Neuronal stem cell (in vitro differentiated cells): ENCODE data around the gene CCNI.

Source experiments
- DNase-seq: peaks from one replicate; pipeline ENCODE4 v3.0.0-alpha.2; 2013; ENCODE audit warnings: low spot score
- H2AFZ ChIP-seq: one replicate; pipeline ENCODE4 v1.6.1; 2013; ENCODE audit warnings: mild to moderate bottlenecking, low read length, inconsistent platforms
- H2AK5ac ChIP-seq: 2 replicates; pipeline ENCODE4 v1.6.1; 2013; ENCODE audit warnings: low read depth, mild to moderate bottlenecking, inconsistent platforms, low read length, moderate library complexity, mixed read lengths
- H2BK120ac ChIP-seq: 2 replicates; pipeline ENCODE4 v1.6.1; 2013; ENCODE audit warnings: low read depth, mild to moderate bottlenecking, inconsistent platforms, low read length, moderate library complexity, mixed read lengths
- H2BK12ac ChIP-seq: one replicate; pipeline ENCODE4 v1.6.1; 2013; ENCODE audit warnings: low read length, inconsistent platforms
- H2BK15ac ChIP-seq: 2 replicates; pipeline ENCODE4 v1.6.1; 2013; ENCODE audit warnings: mild to moderate bottlenecking, low read length, inconsistent platforms, mixed read lengths
- H2BK5ac ChIP-seq: one replicate; pipeline ENCODE4 v1.6.1; 2013; ENCODE audit warnings: inconsistent platforms, mild to moderate bottlenecking, low read length, moderate library complexity
- H3K14ac ChIP-seq: one replicate; pipeline ENCODE4 v1.6.1; 2013; ENCODE audit warnings: low read length, inconsistent platforms
- H3K18ac ChIP-seq: 2 replicates; pipeline ENCODE4 v1.6.1; 2013; ENCODE audit warnings: low read length, inconsistent platforms
- H3K23ac ChIP-seq: 2 replicates; pipeline ENCODE4 v1.6.1; 2013; ENCODE audit warnings: low read depth, mild to moderate bottlenecking, mixed read lengths, low read length, inconsistent platforms; ENCODE audit not compliant: poor library complexity
- H3K27ac ChIP-seq: replicated peaks from 3 replicates; pipeline ENCODE4 v1.5.1; 2013; ENCODE audit warnings: low read length, inconsistent platforms
- H3K27me3 ChIP-seq, 3 experiments: 2 replicates each; pipeline ENCODE4 v1.6.1; 2013; ENCODE audit warnings: low read length in 3 of 3, mild to moderate bottlenecking in 2 of 3, inconsistent platforms in 1 of 3, low read depth in 1 of 3, mixed read lengths in 1 of 3, moderate library complexity in 1 of 3; ENCODE audit not compliant: control insufficient read depth in 3 of 3, insufficient read depth in 3 of 3
- H3K36me3 ChIP-seq, 2 donors: replicated peaks in 1 of 2; 2 replicates each; pipeline ENCODE4 v1.6.1; 2013; ENCODE audit warnings: low read length in 2 of 2; ENCODE audit not compliant: control insufficient read depth in 2 of 2, insufficient read depth in 2 of 2
- H3K4ac ChIP-seq: 2 replicates; pipeline ENCODE4 v1.6.1; 2013; ENCODE audit warnings: inconsistent platforms, mild to moderate bottlenecking, low read length, moderate library complexity
- H3K4me1 ChIP-seq, 2 donors: 1 replicate in 1 of 2; 2 replicates in 1 of 2; pipeline ENCODE4 v1.6.1; 2013; ENCODE audit warnings: low read length in 2 of 2, low read depth in 1 of 2; ENCODE audit not compliant: control insufficient read depth in 2 of 2, insufficient read depth in 1 of 2
- H3K4me2 ChIP-seq: one replicate; pipeline ENCODE4 v1.6.1; 2013; ENCODE audit warnings: mild to moderate bottlenecking, low read length, inconsistent platforms; ENCODE audit not compliant: insufficient read depth, poor library complexity, severe bottlenecking
- H3K4me3 ChIP-seq, 2 donors: 2 replicates each; pipeline ENCODE4 v1.5.1; 2013; ENCODE audit warnings: low read length in 2 of 2, mild to moderate bottlenecking in 2 of 2, inconsistent platforms in 1 of 2, moderate library complexity in 1 of 2
- H3K79me1 ChIP-seq: one replicate; pipeline ENCODE4 v1.6.1; 2013; ENCODE audit warnings: low read depth, mild to moderate bottlenecking, inconsistent platforms, low read length, moderate library complexity
- H3K9ac ChIP-seq: one replicate; pipeline ENCODE4 v1.6.1; 2013; ENCODE audit warnings: mild to moderate bottlenecking, low read depth, low read length, inconsistent platforms; ENCODE audit not compliant: poor library complexity
- H3K9me3 ChIP-seq, 2 donors: replicated peaks in 1 of 2; 2 replicates each; pipeline versions ENCODE3 to v1.6.1; 2013; ENCODE audit warnings: low read length in 2 of 2, mild to moderate bottlenecking in 2 of 2, inconsistent platforms in 1 of 2, low read depth in 1 of 2, mixed read lengths in 1 of 2, moderate library complexity in 1 of 2; ENCODE audit not compliant: control insufficient read depth in 2 of 2, insufficient read depth in 1 of 2
- H4K8ac ChIP-seq: one replicate; pipeline ENCODE4 v1.6.1; 2013; ENCODE audit warnings: low read depth, mild to moderate bottlenecking, inconsistent platforms, low read length, moderate library complexity
- H4K91ac ChIP-seq: one replicate; pipeline ENCODE4 v1.6.1; 2013; ENCODE audit warnings: low read length, low read depth, mild to moderate bottlenecking, inconsistent platforms; ENCODE audit not compliant: poor library complexity
- WGBS, 2 donors: extraction: QIAGEN DNeasy Blood & Tissue Kit; methylation state at CpG; one replicate each; pipeline ENCODE4 v1.1.7; 2013; ENCODE audit warnings: missing lambda C conversion rate in 2 of 2, mixed read lengths in 1 of 2; ENCODE audit not compliant: insufficient read length in 2 of 2, insufficient replicate concordance in 1 of 2; ENCODE audit errors: extremely low coverage in 2 of 2; 5-methylcytosine and 5-hydroxymethylcytosine counted together

Gene CCNI

DNA sequence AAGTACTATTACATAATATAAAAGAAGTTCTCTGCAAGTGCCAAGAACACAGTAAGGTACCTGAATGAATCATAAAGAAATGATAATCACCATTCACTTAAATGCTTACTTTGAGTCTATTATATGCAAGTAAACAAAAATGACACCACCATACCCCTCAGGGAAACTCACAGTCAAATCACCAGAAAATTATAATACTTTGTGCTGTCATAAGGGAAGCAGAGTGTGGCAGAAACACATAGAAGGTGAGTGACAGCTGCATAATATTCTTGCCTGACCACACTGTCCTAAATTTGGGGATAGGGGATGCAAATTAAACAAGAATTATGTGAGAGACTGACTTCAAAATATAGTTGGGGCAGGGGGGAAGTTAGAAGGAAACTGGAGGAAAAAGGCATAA is 12.9 kb downstream of the CCNI start:
- H2BK5ac ChIP-seq, result no peak overlapping the region
- no peak overlapping the region for H4K8ac ChIP-seq
- no peaks in the 10 kb centered on the region for H3K27me3 ChIP-seq
- H3K18ac ChIP-seq, result no peak overlapping the region
- no peak overlapping the region for H2AK5ac ChIP-seq
- H3K9me3 ChIP-seq, result no peaks in the 10 kb centered on the region
- H3K4me1 ChIP-seq, result no peaks in the 10 kb centered on the region
- H3K9ac ChIP-seq, result no peak overlapping the region
- H3K4me2 ChIP-seq, result no peak overlapping the region
- no peak overlapping the region for H2BK15ac ChIP-seq
- no peak overlapping the region for H3K14ac ChIP-seq
- no peaks in the 10 kb centered on the region for H3K79me1 ChIP-seq
- no peak overlapping the region for H3K4ac ChIP-seq
- peaks cover 22 to 96% of the 10 kb centered on the region in 2 donors for H3K36me3 ChIP-seq
- H3K27ac ChIP-seq, result no peak overlapping the region
- H4K91ac ChIP-seq, result no peak overlapping the region
- no peak overlapping the region for H2BK12ac ChIP-seq
- H2BK120ac ChIP-seq, result no peak overlapping the region
- H2AFZ ChIP-seq, result no peak overlapping the region
- no peak overlapping the region for H3K4me3 ChIP-seq
- H3K23ac ChIP-seq, result no peak overlapping the region
- DNase-seq, result no peak

DNA sequence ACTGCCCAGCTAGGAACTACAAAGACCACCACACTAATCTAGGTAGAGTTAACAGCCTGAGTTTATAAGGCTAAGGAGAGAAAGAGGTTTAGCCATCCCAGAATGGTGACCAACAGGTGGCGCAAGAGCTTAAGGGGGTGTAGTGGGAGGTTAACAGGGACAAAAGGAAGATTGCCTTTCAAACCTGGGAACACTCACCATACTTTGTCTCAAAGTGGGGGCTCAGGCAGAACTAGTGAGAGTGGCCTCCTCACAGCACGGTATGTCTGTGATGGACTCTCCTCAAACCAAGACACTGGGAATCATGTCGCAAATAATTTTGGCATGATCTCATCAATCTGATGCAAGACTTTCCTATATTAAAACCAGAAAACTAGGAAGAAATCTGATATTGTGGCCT is 23.4 kb downstream of the CCNI start:
- H3K36me3 ChIP-seq, result peaks cover 15 to 100% of the 10 kb centered on the region in 2 donors
- H3K18ac ChIP-seq, result no peak overlapping the region
- H3K4me1 ChIP-seq, result no peaks in the 10 kb centered on the region
- H3K9ac ChIP-seq, result no peak overlapping the region
- H3K79me1 ChIP-seq, result no peaks in the 10 kb centered on the region
- no peak for DNase-seq
- H3K27me3 ChIP-seq, result no peaks in the 10 kb centered on the region
- H2BK5ac ChIP-seq, result no peak overlapping the region
- no peak overlapping the region for H3K27ac ChIP-seq
- no CpG with 5 or more reads among the region's 3 CpGs for WGBS, 2 donors
- no peaks in the 10 kb centered on the region for H3K9me3 ChIP-seq
- no peak overlapping the region for H3K4me3 ChIP-seq
- no peak overlapping the region for H2AK5ac ChIP-seq
- no peak overlapping the region for H3K23ac ChIP-seq
- H2BK120ac ChIP-seq, result no peak overlapping the region
- no peak overlapping the region for H4K8ac ChIP-seq
- no peak overlapping the region for H2BK12ac ChIP-seq
- no peak overlapping the region for H4K91ac ChIP-seq
- H3K14ac ChIP-seq, result no peak overlapping the region
- no peak overlapping the region for H2AFZ ChIP-seq
- no peak overlapping the region for H3K4me2 ChIP-seq
- no peak overlapping the region for H3K4ac ChIP-seq
- no peak overlapping the region for H2BK15ac ChIP-seq

DNA sequence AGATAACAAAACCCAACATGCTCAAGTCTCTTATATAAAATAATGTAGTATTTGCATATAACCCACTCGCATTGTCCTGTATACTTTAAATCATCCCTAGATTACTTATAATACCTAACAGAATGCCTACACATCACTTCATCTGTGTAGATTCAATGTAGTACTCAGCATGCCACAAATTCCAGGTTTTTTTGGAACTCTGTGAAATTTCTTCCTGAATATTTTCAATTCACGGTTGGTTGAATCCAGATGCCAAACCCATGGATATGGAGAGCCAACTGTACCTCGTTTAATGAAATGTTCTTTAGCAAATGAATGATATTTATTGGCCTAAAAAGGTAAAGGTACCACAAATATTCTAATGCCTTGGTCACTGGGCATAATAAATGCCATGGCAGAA is 24.8 kb downstream of the CCNI start:
- H3K4me3 ChIP-seq, result no peak overlapping the region
- no peak overlapping the region for H3K4me2 ChIP-seq
- no peak overlapping the region for H3K9ac ChIP-seq
- no peak overlapping the region for H3K14ac ChIP-seq
- no peak overlapping the region for H4K91ac ChIP-seq
- no peaks in the 10 kb centered on the region for H3K4me1 ChIP-seq
- no peak for DNase-seq
- no peak overlapping the region for H3K18ac ChIP-seq
- no peak overlapping the region for H2AFZ ChIP-seq
- H2BK5ac ChIP-seq, result no peak overlapping the region
- peaks cover 17 to 100% of the 10 kb centered on the region in 2 donors for H3K36me3 ChIP-seq
- no peaks in the 10 kb centered on the region for H3K27me3 ChIP-seq
- no peak overlapping the region for H2BK120ac ChIP-seq
- H4K8ac ChIP-seq, result no peak overlapping the region
- WGBS, 2 donors, result no CpG with 5 or more reads among the region's 3 CpGs
- no peak overlapping the region for H2BK15ac ChIP-seq
- H2AK5ac ChIP-seq, result no peak overlapping the region
- no peak overlapping the region for H3K27ac ChIP-seq
- no peak overlapping the region for H2BK12ac ChIP-seq
- no peak overlapping the region for H3K23ac ChIP-seq
- H3K79me1 ChIP-seq, result no peaks in the 10 kb centered on the region
- H3K4ac ChIP-seq, result no peak overlapping the region
- H3K9me3 ChIP-seq, result no peaks in the 10 kb centered on the region

DNA sequence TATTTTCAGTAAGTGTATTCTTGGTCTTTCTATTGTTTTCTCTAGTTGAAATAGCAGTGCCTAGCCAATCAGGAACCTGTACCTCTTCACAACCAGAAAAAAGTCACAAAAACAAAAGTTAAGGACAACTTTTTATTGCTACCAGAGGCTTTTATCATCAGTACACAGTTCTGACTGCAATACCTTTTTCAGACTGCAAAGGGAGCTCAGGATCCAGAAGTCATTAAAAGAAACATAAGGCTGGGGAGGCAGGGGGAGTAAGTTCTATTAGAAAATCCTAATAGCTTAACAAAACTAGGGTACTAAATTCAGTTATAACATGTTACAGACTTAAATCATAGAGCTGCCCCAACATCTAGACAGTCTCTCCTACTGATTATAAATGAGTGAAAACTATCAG is 28.8 kb downstream of the CCNI start:
- no peak overlapping the region for H3K4me3 ChIP-seq
- H4K91ac ChIP-seq, result no peak overlapping the region
- H2BK5ac ChIP-seq, result no peak overlapping the region
- no peak overlapping the region for H2AK5ac ChIP-seq
- no peak overlapping the region for H2BK120ac ChIP-seq
- H4K8ac ChIP-seq, result no peak overlapping the region
- no peak overlapping the region for H3K4me2 ChIP-seq
- H3K4me1 ChIP-seq, result no peaks in the 10 kb centered on the region
- no peak overlapping the region for H2BK15ac ChIP-seq
- DNase-seq, result no peak
- no peaks in the 10 kb centered on the region for H3K27me3 ChIP-seq
- no peak overlapping the region for H3K23ac ChIP-seq
- H3K4ac ChIP-seq, result no peak overlapping the region
- H3K27ac ChIP-seq, result no peak overlapping the region
- H3K14ac ChIP-seq, result no peak overlapping the region
- H3K36me3 ChIP-seq, result peaks cover 8 to 68% of the 10 kb centered on the region in 2 donors
- H2BK12ac ChIP-seq, result no peak overlapping the region
- H3K9me3 ChIP-seq, result no peaks in the 10 kb centered on the region
- no peak overlapping the region for H3K9ac ChIP-seq
- H2AFZ ChIP-seq, result no peak overlapping the region
- H3K18ac ChIP-seq, result no peak overlapping the region
- H3K79me1 ChIP-seq, result no peaks in the 10 kb centered on the region
